DOHH2 (cell line): ENCODE measurements around the gene TMEM106C.

Experiments
- H3F3A ChIP-seq: fragments of 200-600 bp; sonication (generic), shearing (Covaris generic); 2 replicates; pipeline ENCODE4 v1.6.0; 2016; ENCODE audit warnings: antibody characterized with exemption, mild to moderate bottlenecking; ENCODE audit not compliant: control insufficient read depth, insufficient read depth
- H3K27ac ChIP-seq: fragments of 200-600 bp; sonication (generic); 2 replicates; pipeline ENCODE4 v1.5.1; 2014; ENCODE audit warnings: low read depth, mild to moderate bottlenecking, low read length, moderate library complexity
- H3K27me3 ChIP-seq: fragments of 200-600 bp; sonication (generic); 2 replicates; pipeline ENCODE4 v1.6.1; 2014; ENCODE audit warnings: mild to moderate bottlenecking, low read length, mixed read lengths; ENCODE audit not compliant: control insufficient read depth
- H3K36me3 ChIP-seq: fragments of 200-600 bp; sonication (generic); 2 replicates; pipeline ENCODE4 v1.6.1; 2014; ENCODE audit warnings: mild to moderate bottlenecking, low read length, moderate library complexity, mixed read lengths; ENCODE audit not compliant: control insufficient read depth
- H3K4me1 ChIP-seq: fragments of 200-600 bp; sonication (generic); 2 replicates; pipeline ENCODE4 v1.6.1; 2014; ENCODE audit warnings: mild to moderate bottlenecking, low read length, mixed read lengths; ENCODE audit not compliant: control insufficient read depth
- H3K4me2 ChIP-seq: fragments of 200-600 bp; sonication (generic); 2 replicates; pipeline ENCODE4 v1.6.0; 2014; ENCODE audit warnings: mild to moderate bottlenecking, low read length, moderate library complexity
- H3K4me3 ChIP-seq: fragments of 200-600 bp; sonication (generic); 2 replicates; pipeline ENCODE4 v1.5.1; 2014; ENCODE audit warnings: mild to moderate bottlenecking, low read length, mixed read lengths
- H3K79me2 ChIP-seq: fragments of 200-600 bp; sonication (generic); 2 replicates; pipeline ENCODE4 v1.6.1; 2014; ENCODE audit warnings: mild to moderate bottlenecking, low read length, mixed read lengths; ENCODE audit not compliant: control insufficient read depth
- H3K9me2 ChIP-seq: fragments of 200-600 bp; sonication (generic); replicated peaks from 2 replicates; pipeline ENCODE4 v1.6.1; 2014; ENCODE audit warnings: mild to moderate bottlenecking, low read length, mixed read lengths; ENCODE audit not compliant: control insufficient read depth
- H3K9me3 ChIP-seq: fragments of 200-600 bp; sonication (generic); 2 replicates; pipeline ENCODE4 v1.6.1; 2014; ENCODE audit warnings: antibody characterized with exemption, low read length, mixed read lengths; ENCODE audit not compliant: control insufficient read depth, insufficient read depth
- H4K20me1 ChIP-seq: fragments of 200-600 bp; sonication (generic); 2 replicates; pipeline ENCODE4 v1.6.0; 2014; ENCODE audit warnings: low read depth, mild to moderate bottlenecking, antibody characterized with exemption, low read length, moderate library complexity; ENCODE audit not compliant: control insufficient read depth, insufficient read depth
- EZH2phosphoT487 ChIP-seq: fragments of 200-600 bp; sonication (generic); IDR thresholded peaks from 2 replicates; pipeline ENCODE4 v1.6.1; 2017; ENCODE audit warnings: borderline replicate concordance, mild to moderate bottlenecking, antibody characterized with exemption, low read length, moderate library complexity, mixed read lengths
- TF ChIP-seq, protein P1 (sequence below): fragments of 200-600 bp; sonication (generic); IDR thresholded peaks from one replicate; pipeline ENCODE4 v1.5.1; 2014; ENCODE audit warnings: antibody characterized with exemption, mild to moderate bottlenecking, low read depth, low read length; ENCODE audit not compliant: poor library complexity, severe bottlenecking

Gene TMEM106C

DNA sequence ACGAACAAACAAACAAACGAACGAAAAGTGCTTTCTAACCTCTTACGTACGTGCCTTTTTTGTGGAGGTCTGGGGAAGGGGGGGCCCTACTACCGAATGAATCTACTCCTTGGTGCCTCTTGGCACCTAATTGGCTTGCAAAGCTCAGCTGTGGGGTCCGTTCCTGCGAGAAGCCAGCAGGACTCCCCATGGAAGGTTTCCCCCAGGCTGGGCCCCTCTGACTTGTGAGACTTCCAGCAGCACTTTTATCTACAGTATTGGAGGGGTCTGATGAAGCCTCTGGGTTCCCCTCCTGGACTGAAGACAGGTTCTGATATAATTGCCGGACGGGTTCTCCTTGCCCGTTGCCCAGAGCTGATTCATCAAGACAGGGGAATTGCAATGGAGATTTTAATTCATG, 1.2 kb upstream of the TMEM106C start:
- Histone ChIP-seq H3K79me2 (peaks cover 26% of the 10 kb centered on the region), H3K36me3 (peaks cover 32% of the 10 kb centered on the region), H3K27me3 (0 out of 2 replicates have a peak, but pooled peaks cover 3% of the 10 kb centered on the region), H3K4me2 (no peak overlapping the region), H3K4me1 (peaks cover 33% of the 10 kb centered on the region), H3K9me2 (no peaks in the 10 kb centered on the region), H3K9me3 (peaks cover 15% of the 10 kb centered on the region), H3F3A (no peaks in the 10 kb centered on the region), H4K20me1 (0 out of 2 replicates have a peak, but pooled peaks cover 4% of the 10 kb centered on the region), H3K4me3 (no peak overlapping the region), H3K27ac (no peak overlapping the region)
- TF ChIP-seq, protein P1, sequence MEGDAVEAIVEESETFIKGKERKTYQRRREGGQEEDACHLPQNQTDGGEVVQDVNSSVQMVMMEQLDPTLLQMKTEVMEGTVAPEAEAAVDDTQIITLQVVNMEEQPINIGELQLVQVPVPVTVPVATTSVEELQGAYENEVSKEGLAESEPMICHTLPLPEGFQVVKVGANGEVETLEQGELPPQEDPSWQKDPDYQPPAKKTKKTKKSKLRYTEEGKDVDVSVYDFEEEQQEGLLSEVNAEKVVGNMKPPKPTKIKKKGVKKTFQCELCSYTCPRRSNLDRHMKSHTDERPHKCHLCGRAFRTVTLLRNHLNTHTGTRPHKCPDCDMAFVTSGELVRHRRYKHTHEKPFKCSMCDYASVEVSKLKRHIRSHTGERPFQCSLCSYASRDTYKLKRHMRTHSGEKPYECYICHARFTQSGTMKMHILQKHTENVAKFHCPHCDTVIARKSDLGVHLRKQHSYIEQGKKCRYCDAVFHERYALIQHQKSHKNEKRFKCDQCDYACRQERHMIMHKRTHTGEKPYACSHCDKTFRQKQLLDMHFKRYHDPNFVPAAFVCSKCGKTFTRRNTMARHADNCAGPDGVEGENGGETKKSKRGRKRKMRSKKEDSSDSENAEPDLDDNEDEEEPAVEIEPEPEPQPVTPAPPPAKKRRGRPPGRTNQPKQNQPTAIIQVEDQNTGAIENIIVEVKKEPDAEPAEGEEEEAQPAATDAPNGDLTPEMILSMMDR: no peak
- TF ChIP-seq EZH2phosphoT487: no peak

DNA sequence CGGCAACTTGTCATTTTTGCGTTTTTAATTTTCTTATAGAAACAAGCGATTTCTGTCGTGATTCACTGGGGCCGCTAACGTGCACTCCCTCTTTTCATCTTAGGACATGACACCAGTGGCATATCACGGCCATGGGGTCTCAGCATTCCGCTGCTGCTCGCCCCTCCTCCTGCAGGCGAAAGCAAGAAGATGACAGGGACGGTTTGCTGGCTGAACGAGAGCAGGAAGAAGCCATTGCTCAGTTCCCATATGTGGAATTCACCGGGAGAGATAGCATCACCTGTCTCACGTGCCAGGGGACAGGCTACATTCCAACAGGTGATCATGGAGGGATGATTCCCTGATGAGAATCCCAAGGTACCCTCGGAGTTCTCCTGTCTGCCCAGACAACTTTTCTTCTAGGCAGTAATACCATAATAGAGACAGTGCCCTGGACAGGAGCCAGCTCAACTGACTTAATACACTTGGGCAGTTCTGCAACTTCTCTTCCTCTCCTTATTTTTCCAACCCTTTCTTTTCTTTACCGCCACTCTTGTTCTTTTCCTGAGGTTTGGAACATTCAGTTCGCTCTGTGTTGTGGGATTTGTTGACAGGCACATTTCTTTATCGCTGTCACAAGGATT, 821 bp downstream of the TMEM106C start:
- H3K4me1 ChIP-seq: peaks cover 33% of the 10 kb centered on the region
- H3K79me2 ChIP-seq: peaks cover 26% of the 10 kb centered on the region
- H3K9me2 ChIP-seq: no peaks in the 10 kb centered on the region
- 0 out of 2 replicates have a peak, but pooled peaks cover 4% of the 10 kb centered on the region for H4K20me1 ChIP-seq
- H3F3A ChIP-seq: peaks cover 6% of the 10 kb centered on the region; the same call in 1 of the 2 replicates
- peak overlapping the region; percentile 79 for H3K4me2 ChIP-seq
- TF ChIP-seq, protein P1: no peak
- TF ChIP-seq EZH2phosphoT487: no peak
- H3K9me3 ChIP-seq: no peaks in the 10 kb centered on the region
- H3K27me3 ChIP-seq: 0 out of 2 replicates have a peak, but pooled peaks cover 3% of the 10 kb centered on the region
- H3K36me3 ChIP-seq: peaks cover 52% of the 10 kb centered on the region
- peak overlapping the region; percentile 12; the same call in 1 of the 2 replicates for H3K27ac ChIP-seq
- peak overlapping the region; percentile 79 for H3K4me3 ChIP-seq

DNA sequence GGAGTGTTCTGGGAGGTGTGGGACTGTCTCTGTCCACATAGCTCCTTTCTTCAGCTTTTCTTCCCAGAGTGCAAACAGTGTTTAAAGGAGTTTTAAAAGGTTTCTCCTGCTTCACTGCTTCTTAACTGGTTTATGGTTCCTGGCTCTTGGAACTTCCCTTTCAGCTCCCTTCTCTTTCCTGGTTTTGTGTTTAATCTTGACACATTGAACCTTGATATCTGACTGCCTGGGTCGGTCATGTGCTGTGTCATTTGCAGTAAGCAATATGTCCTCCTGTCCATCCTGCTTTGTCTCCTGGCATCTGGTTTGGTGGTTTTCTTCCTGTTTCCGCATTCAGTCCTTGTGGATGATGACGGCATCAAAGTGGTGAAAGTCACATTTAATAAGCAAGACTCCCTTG, 2.2 kb downstream of the TMEM106C start:
- Histone ChIP-seq H3K4me2 (peak overlapping the region; percentile 79), H3K79me2 (peaks cover 26% of the 10 kb centered on the region), H4K20me1 (0 out of 2 replicates have a peak, but pooled peaks cover 4% of the 10 kb centered on the region), H3F3A (peaks cover 11% of the 10 kb centered on the region), H3K27me3 (no peaks in the 10 kb centered on the region), H3K4me1 (peaks cover 33% of the 10 kb centered on the region), H3K36me3 (peaks cover 62% of the 10 kb centered on the region), H3K9me3 (no peaks in the 10 kb centered on the region), H3K4me3 (peak overlapping the region; percentile 79), H3K27ac (no peak overlapping the region), H3K9me2 (no peaks in the 10 kb centered on the region)
- TF ChIP-seq, protein P1: no peak
- TF ChIP-seq EZH2phosphoT487: no peak
